Stimulated activated CD8-positive, alpha-beta memory T cell treated with anti-CD3 and anti-CD28 coated beads, Interleukin-15, amount 100 ng/mL, for 4 hours (primary cell): ENCODE measurements around the gene SEMA3F.
A peak's percentile ranks its signal among the peaks of the same experiment; 100 is the strongest.

Experiments used
- DNase-seq, 2 donors: peaks; one replicate each; pipeline ENCODE4 v3.0.0-alpha.2; 2020; ENCODE audit warnings: low read depth in 2 of 2

SEMA3F gene

DNA sequence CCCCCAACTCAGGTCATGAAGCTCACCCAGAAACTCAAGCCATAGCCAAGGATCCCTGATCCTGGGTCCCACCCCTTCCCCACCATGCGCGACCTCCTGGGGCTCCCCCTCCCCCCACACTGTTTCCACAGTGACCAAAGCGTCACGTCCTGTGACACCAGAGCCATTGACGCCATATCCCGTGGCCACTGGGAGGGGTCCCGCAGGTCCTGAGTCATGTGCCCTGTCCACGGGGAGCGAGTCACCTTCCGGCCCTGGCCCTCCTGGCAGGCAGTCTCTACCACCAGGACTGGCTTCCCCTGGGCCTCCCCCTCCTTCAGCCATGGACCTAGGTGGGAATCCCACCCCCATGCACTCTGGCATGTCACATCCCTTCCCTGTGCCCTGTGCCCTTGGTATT, 15.6 kb downstream of the SEMA3F start:
- no peak for DNase-seq

DNA sequence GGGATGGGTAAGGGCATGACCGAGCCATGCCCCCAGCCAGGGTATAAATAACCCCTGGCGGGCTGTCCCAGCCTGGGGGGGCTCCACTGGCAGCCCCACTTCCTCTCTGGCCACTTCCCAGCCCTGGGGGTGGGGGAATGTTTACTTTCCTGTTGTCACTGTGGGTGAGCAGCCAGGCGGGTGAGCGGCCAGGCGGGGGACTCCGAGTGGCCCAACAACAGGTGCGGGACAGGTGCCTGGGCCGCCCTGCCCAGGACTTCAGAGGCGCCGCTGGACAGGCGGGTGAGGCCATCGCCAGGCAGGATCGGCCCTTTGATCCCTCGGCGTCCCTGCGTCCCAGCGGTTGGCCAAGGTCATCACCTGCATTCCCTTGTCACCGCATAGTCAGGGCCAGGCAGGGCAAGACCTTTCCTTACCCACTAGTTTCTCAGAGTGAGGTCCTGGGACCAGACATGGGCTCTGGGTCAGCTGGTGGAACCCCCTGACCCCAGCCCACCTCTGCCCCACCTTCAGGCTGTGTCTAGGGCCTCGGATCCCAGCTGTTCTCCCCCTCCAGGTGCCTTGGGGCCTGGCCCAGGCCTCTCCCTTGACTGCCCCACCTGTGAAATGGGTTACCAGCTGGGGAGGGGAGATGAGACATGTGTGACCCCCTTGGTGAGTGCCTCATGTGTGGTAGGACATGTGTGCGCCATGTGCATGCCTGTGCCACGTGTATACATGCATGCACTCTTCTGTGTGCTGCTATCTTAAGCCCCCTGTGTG, 16.6 kb downstream of the SEMA3F start:
- no peak for DNase-seq

DNA sequence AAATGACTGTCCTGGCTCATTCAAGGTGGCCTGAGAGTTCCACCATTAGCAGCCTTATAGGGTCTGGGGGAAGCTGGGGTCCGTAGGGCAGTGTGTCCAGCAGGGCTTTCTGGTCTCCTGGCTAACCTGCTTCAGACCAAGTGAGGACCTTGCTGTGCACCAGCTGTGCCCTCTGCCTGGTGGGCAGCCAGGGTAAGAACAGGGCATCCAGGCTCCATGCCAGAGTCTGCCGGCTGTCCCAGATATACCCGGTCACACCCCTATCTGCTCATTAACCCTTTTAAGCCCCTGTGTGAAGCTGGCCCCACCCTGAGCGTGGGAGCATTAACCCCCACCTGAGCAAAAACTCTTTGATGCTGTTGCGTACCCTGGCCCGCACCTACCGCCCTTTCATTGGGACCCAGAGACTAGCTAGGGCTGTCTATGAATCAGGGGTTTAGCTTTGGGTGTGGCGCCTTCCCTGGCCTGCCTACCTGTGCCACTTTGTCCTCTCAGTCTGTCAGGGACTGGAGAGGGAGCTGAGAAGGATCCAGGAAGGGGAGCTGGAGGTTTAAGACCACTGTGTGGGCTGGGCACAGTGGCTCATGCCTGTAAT, 17.6 kb downstream of the SEMA3F start:
- no peak for DNase-seq

DNA sequence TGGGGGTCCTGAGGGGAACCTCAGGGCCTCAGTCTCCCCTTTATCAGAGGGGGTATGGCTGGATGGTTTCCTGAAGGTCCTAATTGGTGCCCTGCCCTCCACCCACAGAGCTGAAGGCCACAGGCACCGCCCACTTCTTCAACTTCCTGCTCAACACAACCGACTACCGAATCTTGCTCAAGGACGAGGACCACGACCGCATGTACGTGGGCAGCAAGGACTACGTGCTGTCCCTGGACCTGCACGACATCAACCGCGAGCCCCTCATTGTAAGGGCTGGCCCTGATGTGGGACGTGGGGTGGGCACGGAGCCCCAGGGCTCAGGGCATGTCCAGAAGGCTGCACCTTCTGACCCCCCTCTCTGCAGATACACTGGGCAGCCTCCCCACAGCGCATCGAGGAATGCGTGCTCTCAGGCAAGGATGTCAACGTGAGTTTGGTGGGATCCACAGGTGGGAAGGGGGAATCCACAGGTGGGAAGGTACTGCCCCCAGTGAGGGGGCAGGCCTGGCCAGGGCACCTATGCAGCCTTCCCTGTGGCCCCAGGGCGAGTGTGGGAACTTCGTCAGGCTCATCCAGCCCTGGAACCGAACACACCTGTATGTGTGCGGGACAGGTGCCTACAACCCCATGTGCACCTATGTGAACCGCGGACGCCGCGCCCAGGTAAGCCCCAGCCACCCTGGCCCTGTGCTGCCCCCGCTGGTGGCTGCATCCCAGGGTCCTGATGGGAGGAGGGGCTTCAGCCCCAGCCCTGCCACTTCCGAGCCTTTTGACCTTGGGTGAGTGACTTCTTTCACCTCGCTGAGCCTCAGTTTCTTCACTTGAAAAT, 18.8 kb downstream of the SEMA3F start:
- no peak for DNase-seq

DNA sequence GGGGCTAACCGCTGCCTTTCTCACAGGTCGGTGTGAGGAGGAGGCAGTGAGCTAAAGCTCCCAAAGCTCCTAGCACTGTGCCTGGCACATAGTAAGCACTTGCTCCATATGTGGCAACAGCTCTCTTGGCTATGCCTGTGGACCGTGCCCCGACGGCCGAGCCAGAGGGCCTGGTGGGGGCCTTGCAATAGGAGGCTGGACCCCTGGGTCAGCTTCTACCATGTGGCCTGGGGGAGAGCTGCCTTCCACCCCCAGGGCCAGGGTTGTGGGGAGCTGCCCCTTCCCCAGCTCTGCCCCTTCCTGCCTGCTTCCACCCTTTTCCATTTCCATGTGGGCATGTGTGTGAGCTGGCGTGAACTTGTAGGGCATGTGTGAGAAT, 19.4 kb downstream of the SEMA3F start:
- no peak for DNase-seq

DNA sequence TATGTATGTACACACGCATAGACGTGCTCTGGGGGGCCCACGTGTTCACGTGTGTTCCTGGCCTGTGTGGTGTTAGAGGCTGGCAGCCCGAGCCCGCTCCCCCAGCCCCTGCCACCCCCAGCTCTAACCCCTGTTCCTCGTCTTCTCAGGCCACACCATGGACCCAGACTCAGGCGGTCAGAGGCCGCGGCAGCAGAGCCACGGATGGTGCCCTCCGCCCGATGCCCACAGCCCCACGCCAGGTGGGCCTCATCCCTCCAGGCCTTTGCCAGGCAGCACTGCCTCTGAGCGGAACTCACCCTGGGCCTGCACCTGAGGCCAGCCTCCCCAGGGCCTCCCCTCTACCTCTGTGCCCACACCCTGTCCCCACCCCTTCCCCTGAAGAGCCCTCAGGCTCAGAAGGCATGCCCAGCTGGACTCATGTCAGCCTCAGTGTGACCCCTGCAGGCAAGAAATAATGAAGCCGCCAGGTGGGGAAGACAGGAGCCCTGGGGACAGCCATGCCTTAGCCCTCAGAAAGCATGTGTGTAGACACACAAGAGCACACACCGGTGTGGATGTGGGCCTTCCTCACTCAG, 19.9 kb downstream of the SEMA3F start:
- no peak for DNase-seq

DNA sequence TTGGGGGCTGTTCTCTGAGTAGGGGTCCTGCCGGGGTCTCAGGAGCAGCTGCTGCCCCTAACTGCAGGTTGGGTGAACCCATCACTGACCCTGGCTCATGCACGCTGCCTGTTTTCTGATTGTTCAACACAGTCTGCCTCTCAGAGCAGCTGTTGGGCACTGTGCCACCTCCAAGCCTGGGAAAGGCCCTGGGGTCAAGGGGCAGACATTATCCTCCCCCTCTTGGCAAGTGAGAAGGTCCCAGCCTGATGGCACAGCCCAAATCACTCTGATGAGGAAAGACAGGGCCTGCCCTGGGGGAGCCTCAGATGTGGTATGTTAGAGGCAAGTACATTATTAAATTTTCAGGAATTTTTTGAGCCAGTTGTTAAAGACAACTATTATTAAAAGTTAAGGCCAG, 22.2 kb downstream of the SEMA3F start:
- DNase-seq: no peak

DNA sequence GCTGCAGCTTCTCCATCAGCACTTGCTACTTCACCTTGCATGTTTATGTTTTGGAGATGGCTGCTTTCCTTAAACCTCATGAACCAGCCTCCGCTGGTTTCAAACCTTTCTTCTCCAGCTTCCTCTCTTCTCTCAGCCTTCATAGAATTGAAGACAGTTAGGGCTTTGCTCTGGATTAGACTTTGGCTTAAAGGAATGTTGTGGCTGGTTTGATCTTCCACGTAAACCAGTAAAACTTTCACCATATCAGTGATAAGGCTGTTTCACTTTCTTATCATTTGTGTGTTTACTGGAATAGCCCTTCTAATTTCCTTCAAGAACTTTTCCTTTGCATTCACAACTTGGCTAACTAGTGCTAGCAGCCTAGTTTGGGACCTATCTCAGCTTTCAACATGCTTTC, 24.6 kb downstream of the SEMA3F start:
- DNase-seq: no peak

DNA sequence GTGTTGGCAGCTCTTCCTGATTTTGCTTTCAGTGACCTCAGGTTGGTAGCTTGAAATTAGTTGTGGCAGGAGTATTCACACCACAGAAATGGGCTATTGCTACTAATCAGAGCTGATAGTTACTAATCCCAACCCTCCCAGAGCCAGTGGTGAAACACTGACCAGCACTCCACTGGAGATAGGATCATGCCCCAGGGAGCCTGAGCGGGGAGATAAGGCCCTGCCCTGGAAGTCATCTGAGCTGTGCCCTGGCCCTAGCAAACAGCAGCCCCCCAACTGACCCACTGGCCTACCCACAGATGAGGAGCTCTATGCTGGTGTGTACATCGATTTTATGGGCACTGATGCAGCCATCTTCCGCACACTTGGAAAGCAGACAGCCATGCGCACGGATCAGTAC, 26.9 kb downstream of the SEMA3F start:
- DNase-seq: no peak

DNA sequence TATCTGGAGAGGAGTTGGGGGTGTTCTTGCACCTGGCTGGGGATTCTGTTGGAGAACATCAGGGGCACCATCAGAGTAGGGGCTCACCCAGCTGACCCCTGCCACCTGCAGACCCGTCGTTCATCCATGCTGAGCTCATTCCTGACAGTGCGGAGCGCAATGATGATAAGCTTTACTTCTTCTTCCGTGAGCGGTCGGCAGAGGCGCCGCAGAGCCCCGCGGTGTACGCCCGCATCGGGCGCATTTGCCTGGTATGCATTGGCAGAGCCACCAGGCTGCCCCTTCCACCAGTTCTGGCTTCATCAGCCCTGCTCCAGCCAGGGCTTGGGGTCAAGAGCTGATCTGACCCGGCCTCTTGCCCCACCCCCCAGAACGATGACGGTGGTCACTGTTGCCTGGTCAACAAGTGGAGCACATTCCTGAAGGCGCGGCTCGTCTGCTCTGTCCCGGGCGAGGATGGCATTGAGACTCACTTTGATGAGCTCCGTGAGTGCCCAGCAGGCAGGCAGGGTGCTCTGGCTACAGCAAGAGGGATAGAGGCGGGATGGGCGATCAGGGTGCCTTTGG, 27.5 kb downstream of the SEMA3F start:
- no peak for DNase-seq

DNA sequence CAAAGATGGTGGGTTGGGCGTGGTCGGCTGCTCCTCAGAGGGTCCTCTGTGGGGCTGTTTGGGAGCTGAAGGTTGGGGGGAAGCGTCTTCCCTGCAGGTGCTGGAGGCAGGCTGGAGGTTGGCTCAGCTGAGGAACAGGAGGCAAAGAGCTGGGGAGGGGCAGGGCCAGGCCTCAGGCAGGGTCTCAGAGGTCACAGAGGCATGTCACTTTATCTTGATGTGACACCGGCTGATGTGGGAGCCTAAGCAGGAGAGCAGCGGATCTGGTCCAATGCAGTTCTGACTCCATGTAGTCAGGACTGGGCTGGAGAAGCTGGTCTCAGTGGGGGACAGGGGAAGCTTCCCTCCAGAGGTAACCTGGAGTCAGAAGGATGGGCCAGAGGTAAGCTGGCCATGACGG, 28.6 kb downstream of the SEMA3F start:
- DNase-seq: no peak

DNA sequence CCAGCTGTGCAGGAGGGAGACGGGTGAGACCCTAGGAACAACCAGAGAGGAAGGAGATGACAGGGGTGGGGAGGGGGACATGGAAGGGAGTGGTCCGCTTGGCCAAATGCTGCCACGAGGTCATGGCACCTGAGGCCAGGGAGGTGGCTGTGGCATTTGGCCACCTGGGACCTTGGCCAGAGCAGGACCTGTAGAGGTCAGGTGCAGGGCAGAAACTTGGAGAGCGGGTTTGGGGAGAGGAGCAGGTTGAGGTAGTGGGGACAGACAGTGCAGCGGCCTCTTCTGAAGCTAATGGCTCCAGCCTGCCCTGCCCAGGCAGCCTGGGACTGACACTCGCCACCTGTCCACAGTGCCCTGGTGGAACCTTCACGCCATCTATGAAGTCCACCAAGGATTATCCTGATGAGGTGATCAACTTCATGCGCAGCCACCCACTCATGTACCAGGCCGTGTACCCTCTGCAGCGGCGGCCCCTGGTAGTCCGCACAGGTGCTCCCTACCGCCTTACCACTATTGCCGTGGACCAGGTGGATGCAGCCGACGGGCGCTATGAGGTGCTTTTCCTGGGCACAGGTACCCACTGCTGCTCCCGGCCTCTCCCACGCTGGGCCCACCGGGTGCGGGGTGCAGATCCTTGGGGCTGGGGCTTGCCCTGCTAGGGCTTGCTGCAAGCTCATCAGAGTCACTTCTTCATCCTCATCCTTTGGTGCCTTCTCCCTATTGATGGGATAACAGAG, 29.3 kb downstream of the SEMA3F start:
- no peak for DNase-seq

DNA sequence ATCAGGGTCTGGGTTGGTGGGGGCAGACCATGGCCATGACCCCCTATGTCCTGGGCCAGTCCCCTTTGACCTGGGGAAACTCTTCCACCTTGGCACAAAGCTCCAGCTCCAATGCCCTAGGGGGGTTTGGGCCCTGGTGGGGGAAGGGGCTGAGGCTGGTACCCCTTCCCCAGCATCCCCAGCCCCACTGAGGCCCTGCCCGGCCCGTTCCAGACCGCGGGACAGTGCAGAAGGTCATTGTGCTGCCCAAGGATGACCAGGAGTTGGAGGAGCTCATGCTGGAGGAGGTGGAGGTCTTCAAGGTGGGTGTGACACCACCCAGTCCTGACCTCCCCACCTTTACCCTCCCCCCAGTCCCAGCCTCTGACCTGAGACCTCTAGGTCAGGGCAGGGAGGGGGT, 30.1 kb downstream of the SEMA3F start:
- no peak for DNase-seq

DNA sequence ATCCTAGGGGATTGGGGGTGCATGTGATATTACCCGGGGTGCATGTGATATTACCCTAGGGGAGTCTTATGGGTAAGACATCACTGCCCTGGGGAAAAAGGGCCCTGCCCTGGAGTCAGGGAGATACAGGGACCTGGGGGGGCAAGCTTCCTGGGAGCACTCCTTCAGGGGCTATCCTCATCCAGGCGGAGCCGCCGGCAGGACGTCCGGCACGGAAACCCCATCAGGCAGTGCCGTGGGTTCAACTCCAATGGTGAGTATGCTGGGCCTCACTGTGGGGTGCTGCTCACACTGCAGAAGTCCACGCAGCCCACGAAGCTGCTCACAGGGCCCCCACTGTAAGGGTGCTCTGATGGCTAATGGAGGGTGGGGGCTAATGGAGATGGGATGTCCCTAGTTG, 31.0 kb downstream of the SEMA3F start:
- no peak for DNase-seq

DNA sequence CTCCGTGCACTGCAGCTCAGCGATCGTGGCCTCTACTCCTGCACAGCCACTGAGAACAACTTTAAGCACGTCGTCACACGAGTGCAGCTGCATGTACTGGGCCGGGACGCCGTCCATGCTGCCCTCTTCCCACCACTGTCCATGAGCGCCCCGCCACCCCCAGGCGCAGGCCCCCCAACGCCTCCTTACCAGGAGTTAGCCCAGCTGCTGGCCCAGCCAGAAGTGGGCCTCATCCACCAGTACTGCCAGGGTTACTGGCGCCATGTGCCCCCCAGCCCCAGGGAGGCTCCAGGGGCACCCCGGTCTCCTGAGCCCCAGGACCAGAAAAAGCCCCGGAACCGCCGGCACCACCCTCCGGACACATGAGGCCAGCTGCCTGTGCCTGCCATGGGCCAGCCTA, 32.6 kb downstream of the SEMA3F start:
- no peak for DNase-seq

DNA sequence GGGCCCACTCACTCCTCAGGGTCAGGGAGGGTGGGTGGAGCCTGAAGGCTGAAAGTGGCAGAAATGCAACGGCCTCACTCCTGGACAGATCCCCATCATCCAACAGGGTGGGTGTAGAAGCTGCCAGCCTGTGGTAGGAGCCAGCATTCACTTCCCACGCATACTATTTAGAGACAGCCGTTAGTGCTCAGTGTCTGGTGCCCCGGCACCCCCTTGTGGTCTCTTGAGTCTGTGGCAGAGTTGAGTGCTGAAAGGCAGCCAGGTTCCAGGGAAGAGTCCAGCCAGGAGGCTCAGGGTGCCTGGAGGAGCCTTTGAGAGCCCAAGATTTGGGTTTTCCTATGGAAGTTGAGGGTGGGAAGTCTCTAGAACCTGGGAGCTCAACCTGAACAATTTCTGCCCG, 34.1 kb downstream of the SEMA3F start:
- DNase-seq: no peak

DNA sequence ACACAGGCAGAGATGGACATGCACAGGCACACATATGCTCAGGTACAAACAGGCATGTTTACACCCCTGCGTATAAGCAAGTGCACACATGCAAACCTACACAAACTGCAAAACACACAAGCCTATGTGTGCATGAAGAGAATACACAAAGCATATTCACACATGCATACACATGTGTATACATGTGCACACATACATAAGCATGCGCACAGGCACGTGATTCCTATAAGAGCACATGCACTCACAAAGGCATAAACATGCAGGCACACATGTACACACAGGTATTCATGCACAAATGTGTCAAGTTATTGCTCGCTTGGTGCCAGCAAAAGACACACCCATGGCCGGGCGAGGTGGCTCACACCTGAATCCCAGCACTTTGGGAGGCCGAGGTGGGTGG, 34.9 kb downstream of the SEMA3F start:
- no peak for DNase-seq

DNA sequence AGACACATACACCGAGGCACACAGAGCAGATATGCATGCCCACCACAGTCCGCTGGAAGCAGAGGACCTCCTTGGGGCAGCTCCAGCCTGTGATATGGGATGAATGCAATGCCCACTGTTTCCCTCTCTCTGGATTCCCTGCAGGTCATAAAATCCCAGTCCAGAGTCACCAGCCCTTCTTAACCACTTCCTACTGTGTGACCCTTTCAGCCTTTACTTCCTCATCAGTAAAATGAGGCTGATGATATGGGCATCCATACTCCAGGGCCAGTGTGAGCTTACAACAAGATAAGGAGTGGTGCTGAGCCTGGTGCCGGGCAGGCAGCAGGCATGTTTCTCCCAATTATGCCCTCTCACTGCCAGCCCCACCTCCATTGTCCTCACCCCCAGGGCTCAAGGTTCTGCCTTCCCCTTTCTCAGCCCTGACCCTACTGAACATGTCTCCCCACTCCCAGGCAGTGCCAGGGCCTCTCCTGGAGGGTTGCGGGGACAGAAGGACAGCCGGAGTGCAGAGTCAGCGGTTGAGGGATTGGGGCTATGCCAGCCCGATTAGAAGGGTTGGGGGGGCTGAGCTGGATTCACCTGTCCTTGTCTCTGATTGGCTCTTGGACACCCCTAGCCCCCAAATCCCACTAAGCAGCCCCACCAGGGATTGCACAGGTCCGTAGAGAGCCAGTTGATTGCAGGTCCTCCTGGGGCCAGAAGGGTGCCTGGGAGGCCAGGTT, 36.0 kb downstream of the SEMA3F start, which contains the start of gene GNAT1:
Gene GNAT1 (plus strand): TSS at position 675 of the 725 bp plus-strand sequence. CDS start 116 bp downstream, outside the sequence.
- DNase-seq: no peak

DNA sequence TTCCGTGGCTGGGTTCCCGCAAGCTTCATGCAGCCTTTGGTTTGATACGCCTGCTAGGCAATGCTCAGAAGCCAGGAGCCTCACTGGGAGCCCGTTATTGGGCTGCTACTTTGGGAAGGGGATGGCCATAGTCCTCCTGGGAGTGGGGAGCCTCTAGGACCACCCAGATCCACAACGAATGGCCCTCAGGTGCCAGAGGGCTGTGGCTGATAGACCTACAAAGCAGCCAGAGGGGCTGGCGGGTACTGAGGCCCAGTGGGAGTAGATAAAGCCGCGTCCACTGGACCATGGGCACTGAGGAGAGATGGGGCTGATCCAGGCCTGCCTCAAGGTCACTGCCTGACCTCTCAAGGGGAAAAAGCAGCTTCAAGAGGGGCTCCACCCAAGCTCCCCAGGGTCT, 37.0 kb downstream of the SEMA3F start:
- no peak for DNase-seq

DNA sequence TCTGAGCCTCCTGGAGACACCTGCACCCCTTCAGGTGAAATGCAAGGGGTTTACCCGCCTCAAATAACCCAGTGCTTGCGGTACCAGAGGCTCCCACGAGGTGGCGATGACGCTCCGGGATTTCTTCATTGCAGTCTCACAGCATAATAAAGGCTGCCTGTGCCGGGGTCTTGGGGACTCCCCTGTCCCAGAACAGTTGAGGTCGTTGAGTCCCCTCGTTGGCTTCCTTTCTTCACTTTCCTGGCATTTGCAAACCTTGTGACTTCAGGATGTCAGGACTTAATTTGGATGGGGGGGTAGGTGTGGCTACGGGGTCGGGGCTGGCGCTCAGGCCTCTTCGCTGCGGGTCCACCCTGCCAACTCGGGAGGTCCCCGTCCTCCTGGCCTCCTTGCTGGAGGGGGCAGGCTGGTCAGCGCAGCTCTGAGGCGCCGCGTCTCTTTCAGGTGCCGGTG, 37.6 kb downstream of the SEMA3F start:
- peak; percentile 51 to 61 for DNase-seq

DNA sequence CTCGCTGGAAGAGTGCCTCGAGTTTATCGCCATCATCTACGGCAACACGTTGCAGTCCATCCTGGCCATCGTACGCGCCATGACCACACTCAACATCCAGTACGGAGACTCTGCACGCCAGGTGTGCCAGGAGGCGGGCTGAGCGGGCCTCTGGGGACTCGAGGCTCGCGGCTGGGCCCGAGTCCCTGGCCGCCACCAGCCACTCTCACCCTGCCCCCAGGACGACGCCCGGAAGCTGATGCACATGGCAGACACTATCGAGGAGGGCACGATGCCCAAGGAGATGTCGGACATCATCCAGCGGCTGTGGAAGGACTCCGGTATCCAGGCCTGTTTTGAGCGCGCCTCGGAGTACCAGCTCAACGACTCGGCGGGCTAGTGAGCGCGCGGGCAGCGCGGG, 38.2 kb downstream of the SEMA3F start:
- no peak for DNase-seq
